Central memory CD8-positive, alpha-beta T cell (primary cell): ENCODE data around the gene COL15A1.
"Not testable (repeated sequence)": the region's sequence is repeated elsewhere in the genome, so short reads cannot be mapped to it uniquely, and the experiment has no call there.

ENCODE experiments used
- ATAC-seq: fragments of 150-1000 bp; cut with Tn5 transposase; replicated peaks from 2 replicates; pipeline ENCODE4 v1.10.0; 2022; ENCODE audit warnings: mild to moderate bottlenecking, moderate FRiP score, moderate number of reproducible peaks; ENCODE audit not compliant: poor library complexity, severe bottlenecking; ENCODE audit errors: extremely low read depth
- DNase-seq, 2 donors: peaks; one replicate each; pipeline ENCODE4 v3.0.0; 2021; ENCODE audit warnings: low spot score in 2 of 2
- H3K27ac Mint-ChIP-seq: one replicate; pipeline ENCODE4 v1.8.0; 2022; ENCODE audit warnings: low read depth, mild to moderate bottlenecking, moderate library complexity, mixed read lengths
- H3K27me3 Mint-ChIP-seq: one replicate; pipeline ENCODE4 v1.8.0; 2022; ENCODE audit warnings: mixed read lengths
- H3K36me3 Mint-ChIP-seq: one replicate; pipeline ENCODE4 v1.8.0; 2022; ENCODE audit warnings: mild to moderate bottlenecking, moderate library complexity, mixed read lengths; ENCODE audit not compliant: insufficient read depth
- H3K4me1 Mint-ChIP-seq: one replicate; pipeline ENCODE4 v1.8.0; 2022; ENCODE audit warnings: mixed read lengths
- H3K4me3 Mint-ChIP-seq: one replicate; pipeline ENCODE4 v1.8.0; 2022; ENCODE audit warnings: mild to moderate bottlenecking, moderate library complexity, mixed read lengths
- H3K9me3 Mint-ChIP-seq: one replicate; pipeline ENCODE4 v1.8.0; 2022; ENCODE audit warnings: mixed read lengths

The COL15A1 gene

DNA sequence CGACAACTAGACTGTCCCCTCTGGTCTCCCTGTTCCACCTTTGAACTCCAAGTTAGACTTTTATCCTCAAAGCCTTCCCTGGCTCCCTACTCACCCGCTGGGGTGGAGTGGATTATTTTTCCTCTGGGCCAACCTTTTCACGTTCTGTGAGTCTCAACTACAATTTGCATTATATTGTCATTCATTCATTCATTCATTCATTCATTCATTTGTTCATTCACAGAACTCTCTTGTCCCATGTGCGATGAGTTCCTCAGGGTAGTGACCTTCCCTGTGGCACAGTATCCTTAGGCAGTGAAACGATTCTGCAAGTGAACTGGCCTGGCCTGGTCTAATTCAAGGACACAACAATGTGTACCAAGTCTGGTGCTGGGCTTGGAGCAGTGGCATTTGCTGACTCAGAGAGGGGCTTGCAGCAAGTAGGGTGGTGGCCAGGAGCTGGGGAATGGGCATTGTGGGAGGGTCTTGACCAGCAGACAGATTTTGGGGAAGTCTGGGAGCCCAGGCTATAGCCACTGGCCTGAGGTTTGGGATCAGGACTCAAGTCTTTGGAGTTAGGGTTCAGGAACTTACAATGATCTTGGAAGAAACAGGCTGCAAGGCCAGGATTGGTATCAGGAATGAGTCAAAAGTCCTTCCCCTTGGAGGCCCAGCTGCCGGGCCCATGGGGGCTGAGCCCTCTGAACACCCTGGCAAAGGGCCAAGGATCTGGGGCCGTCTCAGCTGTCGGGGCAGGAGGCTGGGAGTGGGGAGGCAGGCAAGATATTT is 37.2 kb upstream of the COL15A1 start:
- no peak overlapping the region for H3K27ac Mint-ChIP-seq
- H3K9me3 Mint-ChIP-seq, result no peaks in the 10 kb centered on the region
- no peaks in the 10 kb centered on the region for H3K4me1 Mint-ChIP-seq
- no peak for DNase-seq
- H3K4me3 Mint-ChIP-seq, result no peak overlapping the region
- peaks cover 35% of the 10 kb centered on the region for H3K27me3 Mint-ChIP-seq
- no peaks in the 10 kb centered on the region for H3K36me3 Mint-ChIP-seq
- no peak for ATAC-seq

- Mint-ChIP-seq H3K4me3 (no peak overlapping the region), H3K36me3 (no peaks in the 10 kb centered on the region), H3K27ac (no peak overlapping the region), H3K4me1 (no peaks in the 10 kb centered on the region), H3K27me3 (peaks cover 35% of the 10 kb centered on the region), H3K9me3 (no peaks in the 10 kb centered on the region)
- ATAC-seq, result no peak
- DNase-seq, result no peak
Observed at GRCh38 chr9:98907055-98907454, 36.7 kb upstream of the COL15A1 start.

GRCh38 chr9:98908897-98909634 is 34.6 kb upstream of the COL15A1 start:
- H3K27ac Mint-ChIP-seq, result no peak overlapping the region
- no peaks in the 10 kb centered on the region for H3K36me3 Mint-ChIP-seq
- DNase-seq, result no peak
- no peaks in the 10 kb centered on the region for H3K9me3 Mint-ChIP-seq
- no peak overlapping the region for H3K4me3 Mint-ChIP-seq
- peaks cover 30% of the 10 kb centered on the region for H3K27me3 Mint-ChIP-seq
- ATAC-seq, result no peak
- H3K4me1 Mint-ChIP-seq, result no peaks in the 10 kb centered on the region

DNA sequence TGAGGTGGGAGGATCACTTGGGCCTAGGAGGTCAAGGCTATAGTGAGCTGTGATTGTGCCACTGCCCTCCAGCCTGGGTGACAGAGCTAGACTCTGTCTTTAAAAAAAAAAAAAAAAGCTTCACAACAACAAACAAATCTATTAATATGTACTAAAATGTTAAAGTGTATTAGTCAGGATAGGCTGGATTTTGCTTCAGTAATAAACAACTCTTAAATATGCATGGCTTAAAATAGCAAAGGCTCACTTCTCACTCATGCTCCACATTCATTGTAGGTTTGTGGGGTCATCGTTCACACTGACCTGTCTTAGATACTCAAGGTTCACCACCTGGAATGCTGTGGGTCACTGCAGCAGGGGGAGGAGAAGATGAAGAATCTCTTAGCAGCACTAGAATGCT is 33.8 kb upstream of the COL15A1 start:
- Mint-ChIP-seq H3K9me3 (no peaks in the 10 kb centered on the region), H3K27me3 (peaks cover 26% of the 10 kb centered on the region), H3K27ac (no peak overlapping the region), H3K4me1 (no peaks in the 10 kb centered on the region), H3K4me3 (no peak overlapping the region), H3K36me3 (no peaks in the 10 kb centered on the region)
- ATAC-seq (no peak), DNase-seq (no peak)

DNA sequence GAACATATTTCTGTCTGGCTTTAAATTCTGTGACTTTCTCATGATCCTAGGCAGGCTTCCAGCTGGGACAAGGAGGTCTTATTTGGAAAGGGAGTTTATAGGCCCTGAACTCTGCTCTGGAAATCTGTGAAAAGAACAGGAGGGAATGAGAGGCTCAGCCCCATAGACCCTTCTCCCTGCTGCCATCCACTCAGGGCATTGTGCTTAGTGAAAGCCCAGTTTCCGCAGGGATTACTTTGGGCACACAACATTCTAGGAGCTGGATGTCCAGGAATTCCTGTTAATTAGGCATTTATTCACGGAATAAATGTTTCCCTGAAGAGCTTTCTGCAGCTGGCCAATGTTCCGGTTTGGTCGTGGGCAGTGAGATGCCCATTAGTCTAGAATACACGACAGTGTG is 32.7 kb upstream of the COL15A1 start:
- H3K4me1 Mint-ChIP-seq, result no peaks in the 10 kb centered on the region
- no peak overlapping the region for H3K27ac Mint-ChIP-seq
- ATAC-seq (no peak), DNase-seq (no peak)
- H3K36me3 Mint-ChIP-seq, result no peaks in the 10 kb centered on the region
- peaks cover 22% of the 10 kb centered on the region for H3K27me3 Mint-ChIP-seq
- no peak overlapping the region for H3K4me3 Mint-ChIP-seq
- no peaks in the 10 kb centered on the region for H3K9me3 Mint-ChIP-seq

DNA sequence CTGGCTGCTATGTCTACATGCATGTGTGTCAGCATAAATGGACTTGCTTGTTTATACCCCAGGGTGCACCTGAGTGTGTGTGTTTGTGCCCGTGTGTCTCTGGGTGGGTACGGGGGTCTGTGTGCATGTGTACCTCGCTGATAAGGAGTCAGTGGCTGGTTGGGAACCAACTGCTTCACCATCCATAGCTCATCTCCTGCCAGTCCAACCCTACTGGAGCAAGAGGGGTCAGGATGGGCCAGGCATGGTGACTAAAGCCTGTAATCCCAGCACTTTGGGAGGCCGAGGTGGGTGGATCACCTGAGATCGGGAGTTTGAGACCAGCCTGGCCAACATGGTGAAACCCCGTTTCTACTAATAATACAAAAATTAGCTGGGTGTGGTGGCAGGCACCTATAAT is 32.0 kb upstream of the COL15A1 start:
- DNase-seq, result not testable (repeated sequence)

GRCh38 chr9:98912450-98912849 is 31.3 kb upstream of the COL15A1 start:
- Mint-ChIP-seq H3K36me3 (no peaks in the 10 kb centered on the region), H3K4me1 (no peaks in the 10 kb centered on the region), H3K4me3 (no peak overlapping the region), H3K27ac (no peak overlapping the region), H3K27me3 (peaks cover 12% of the 10 kb centered on the region), H3K9me3 (no peaks in the 10 kb centered on the region)
- ATAC-seq, result no peak
- no peak for DNase-seq

More for the DNA sequence above, 32.0 kb upstream of the COL15A1 start:
- peaks cover 15% of the 10 kb centered on the region for H3K27me3 Mint-ChIP-seq
- ATAC-seq, H3K4me3 Mint-ChIP-seq, H3K27ac Mint-ChIP-seq, H3K4me1 Mint-ChIP-seq, H3K36me3 Mint-ChIP-seq, H3K9me3 Mint-ChIP-seq: not testable (repeated sequence)

- no peaks in the 10 kb centered on the region for H3K36me3 Mint-ChIP-seq
- peaks cover 12% of the 10 kb centered on the region for H3K27me3 Mint-ChIP-seq
- no peaks in the 10 kb centered on the region for H3K4me1 Mint-ChIP-seq
Observed at GRCh38 chr9:98913044-98913443, 30.7 kb upstream of the COL15A1 start.

DNA sequence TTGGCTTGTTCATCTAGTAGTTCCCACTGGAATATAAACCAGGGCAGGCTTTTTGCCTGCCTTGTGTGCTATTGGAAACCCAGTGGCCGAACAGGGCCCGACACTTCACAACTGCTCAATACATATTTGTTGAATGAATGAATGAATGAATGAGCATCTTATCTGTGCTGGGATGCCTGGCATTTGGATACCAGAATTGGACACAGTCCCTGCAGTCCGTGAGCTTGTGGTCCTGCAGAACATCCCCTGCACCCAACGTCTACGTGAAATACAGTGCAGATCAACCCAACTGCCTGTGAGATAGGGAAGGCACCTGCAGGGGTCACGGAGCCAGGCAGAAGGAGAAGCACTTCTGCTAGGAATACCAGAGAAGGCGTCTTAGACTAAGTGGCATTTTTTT is 30.0 kb upstream of the COL15A1 start:
- no peak overlapping the region for H3K4me3 Mint-ChIP-seq

More at GRCh38 chr9:98913044-98913443, 30.7 kb upstream of the COL15A1 start:
- no peaks in the 10 kb centered on the region for H3K9me3 Mint-ChIP-seq
- no peak overlapping the region for H3K27ac Mint-ChIP-seq
- no peak for DNase-seq
- no peak for ATAC-seq
- no peak overlapping the region for H3K4me3 Mint-ChIP-seq

DNA sequence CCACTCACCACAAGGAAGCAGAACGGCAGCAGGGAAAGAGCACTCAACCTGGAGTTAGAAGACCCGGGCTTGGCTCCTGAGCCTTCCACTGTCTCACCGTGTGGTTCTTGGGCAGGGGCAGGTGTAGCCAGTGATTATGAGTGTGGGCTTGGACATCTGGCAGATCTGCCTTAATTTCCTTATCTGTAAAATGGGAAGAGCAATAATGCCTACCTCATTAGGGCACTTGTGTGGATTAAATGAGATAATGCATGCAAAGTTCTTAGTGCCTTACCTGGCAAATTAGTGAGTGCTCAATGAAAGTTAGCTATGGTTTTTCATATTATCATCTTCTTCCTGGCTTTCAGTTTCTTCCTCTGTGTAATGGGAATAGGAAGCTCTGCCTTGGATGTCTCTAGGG is 28.1 kb upstream of the COL15A1 start:
- H3K4me1 Mint-ChIP-seq, result no peaks in the 10 kb centered on the region
- no peak overlapping the region for H3K27ac Mint-ChIP-seq
- ATAC-seq, result no peak
- no peaks in the 10 kb centered on the region for H3K9me3 Mint-ChIP-seq
- no peak overlapping the region for H3K4me3 Mint-ChIP-seq
- no peaks in the 10 kb centered on the region for H3K36me3 Mint-ChIP-seq
- peaks cover 12% of the 10 kb centered on the region for H3K27me3 Mint-ChIP-seq
- DNase-seq, result no peak

More for the DNA sequence above, 30.0 kb upstream of the COL15A1 start:
- H3K27me3 Mint-ChIP-seq, result peaks cover 12% of the 10 kb centered on the region
- no peaks in the 10 kb centered on the region for H3K36me3 Mint-ChIP-seq
- DNase-seq (no peak), ATAC-seq (no peak)
- H3K9me3 Mint-ChIP-seq, result no peaks in the 10 kb centered on the region
- H3K27ac Mint-ChIP-seq, result no peak overlapping the region
- no peaks in the 10 kb centered on the region for H3K4me1 Mint-ChIP-seq

DNA sequence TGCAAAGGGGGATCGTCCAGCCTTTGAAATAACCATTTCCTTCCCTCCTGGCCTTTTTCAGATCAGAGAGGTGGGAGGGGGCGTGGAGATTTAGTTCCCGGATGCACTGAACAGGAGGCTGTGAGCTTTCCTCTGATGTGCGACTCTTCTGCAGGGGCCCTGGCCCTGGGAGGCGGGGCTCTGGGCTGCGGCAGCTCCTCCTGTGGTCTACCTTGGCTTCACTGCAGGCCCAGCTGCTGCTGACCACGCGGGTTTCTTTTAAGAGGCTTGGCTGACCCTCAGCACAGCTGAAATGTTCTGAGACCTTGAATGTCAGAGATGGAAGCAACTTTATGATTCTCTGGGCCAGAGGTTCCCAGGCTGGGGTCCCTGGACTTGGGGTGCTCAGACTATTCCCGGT is 27.0 kb upstream of the COL15A1 start:
- Mint-ChIP-seq H3K27me3 (peaks cover 18% of the 10 kb centered on the region), H3K36me3 (no peaks in the 10 kb centered on the region), H3K27ac (no peak overlapping the region), H3K4me1 (no peaks in the 10 kb centered on the region), H3K4me3 (no peak overlapping the region), H3K9me3 (no peaks in the 10 kb centered on the region)
- ATAC-seq (no peak), DNase-seq (no peak)

DNA sequence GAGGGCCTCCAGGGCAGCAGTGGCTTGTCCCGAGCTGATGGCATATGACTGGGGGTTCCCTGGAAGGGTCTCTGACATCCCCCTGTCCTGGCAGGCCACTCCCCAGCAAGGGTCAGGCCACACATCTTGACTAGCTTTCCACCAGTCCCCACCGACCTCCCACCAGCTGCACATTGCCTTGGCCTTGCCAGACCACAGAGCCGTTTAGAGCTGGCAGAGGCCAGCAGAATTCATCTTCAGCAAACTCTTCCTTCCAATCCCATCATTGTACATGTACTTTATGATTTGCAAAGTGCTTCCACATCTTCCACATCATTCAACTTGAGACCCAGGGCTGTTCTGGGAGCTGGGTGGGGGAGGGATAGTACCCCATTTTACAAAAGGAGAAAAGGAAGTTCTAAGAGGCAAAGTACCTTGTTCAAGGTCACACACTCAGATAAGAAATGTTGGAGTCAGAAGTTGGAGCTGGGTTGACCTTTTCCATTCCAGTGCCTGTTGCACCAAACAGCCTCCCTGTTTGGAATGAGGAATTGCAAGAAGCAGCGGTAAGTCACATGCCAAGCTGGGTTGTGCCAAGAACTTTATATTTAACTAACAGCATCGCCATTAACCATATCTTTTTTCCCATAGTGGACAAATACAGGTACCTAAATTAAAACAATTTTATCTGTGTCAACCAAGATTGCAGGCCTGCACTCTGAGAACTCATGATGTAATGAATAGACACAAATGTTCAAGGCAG is 25.8 kb upstream of the COL15A1 start:
- Mint-ChIP-seq H3K9me3 (no peaks in the 10 kb centered on the region), H3K36me3 (no peaks in the 10 kb centered on the region), H3K4me3 (no peak overlapping the region), H3K4me1 (no peaks in the 10 kb centered on the region), H3K27ac (no peak overlapping the region), H3K27me3 (peaks cover 20% of the 10 kb centered on the region)
- DNase-seq (no peak), ATAC-seq (no peak)
